SK-N-MC (cell line): ENCODE data around the gene PRDM5.

Source experiments
- EZH2 ChIP-seq: fragments of 200-600 bp; sonication (generic); IDR thresholded peaks from one replicate; pipeline ENCODE4 v1.6.1; 2017; ENCODE audit warnings: antibody characterized with exemption
- FOXP2 ChIP-seq: optimal IDR thresholded peaks from 2 replicates; pipeline ENCODE3; 2011; ENCODE audit warnings: mild to moderate bottlenecking, moderate library complexity; ENCODE audit not compliant: insufficient read depth; ENCODE audit errors: extremely low read length, control extremely low read depth
- POLR2AphosphoS5 ChIP-seq: IDR thresholded peaks from 2 replicates; pipeline ENCODE4 v1.6.1; 2012; ENCODE audit warnings: mild to moderate bottlenecking, low read depth, low read length, borderline replicate concordance

- no peak for TF ChIP-seq POLR2AphosphoS5
- no peak for TF ChIP-seq EZH2
- no peak for TF ChIP-seq FOXP2
These were observed 107.6 kb downstream of the PRDM5 start for GRCh38 chr4:120814886-120815285.
